Measurements from ENCODE around the gene KRT6A. TPM values are rescaled to one million over a fixed set of nuclear protein-coding genes. Genes with fewer than 3 reads are reported as not detected.
"Not testable (repeated sequence)": the region's sequence is repeated elsewhere in the genome, so short reads cannot be mapped to it uniquely, and the experiment has no call there.

Gene KRT6A
- total and polyA plus RNA-seq, 4 donors: 0.02 to 0.05 TPM; not detected in 2

DNA sequence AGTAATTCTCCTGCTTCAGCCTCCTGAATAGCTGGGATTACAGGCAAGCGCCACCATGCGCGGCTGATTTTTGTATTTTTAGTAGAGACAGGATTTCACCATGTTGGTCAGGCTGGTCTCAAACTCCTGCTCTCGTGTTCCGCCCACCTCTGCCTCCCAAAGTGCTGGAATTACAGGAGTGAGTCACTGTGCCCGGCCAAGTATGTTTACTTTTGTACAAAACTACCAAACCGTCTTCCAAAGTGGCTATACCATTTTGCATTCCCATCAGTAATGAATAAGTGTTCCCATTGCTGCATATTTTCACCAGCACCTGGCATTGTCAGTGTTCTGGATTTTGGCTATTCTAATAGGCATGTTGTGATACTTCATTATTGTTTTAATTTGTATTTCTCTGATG lies 8.4 kb upstream of the KRT6A start:
- Histone ChIP-seq H3K4me3 (ENCODE audit: low read depth in 1 of 3, low read length in 3 of 3) (no peak overlapping the region), H3K27ac (ENCODE audit: low read depth in 1 of 2, low read length in 2 of 2) (no peak overlapping the region), H3K36me3 (ENCODE audit: control insufficient read depth in 4 of 4, insufficient read depth in 3 of 4, low read depth in 1 of 4, low read length in 3 of 4) (no peaks in the 10 kb centered on the region), H3K9ac (ENCODE audit: low read depth in 1 of 2, low read length in 2 of 2) (no peak overlapping the region), H3K4me1 (ENCODE audit: control insufficient read depth in 4 of 4, insufficient read depth in 4 of 4, low read length in 3 of 4) (no peaks in the 10 kb centered on the region), H3K27me3 (ENCODE audit: control insufficient read depth in 4 of 4, insufficient read depth in 4 of 4, low read length in 3 of 4) (peaks cover 0 to 2% (median 0%) of the 10 kb centered on the region in 4 donors), H3K9me3 (ENCODE audit: control insufficient read depth in 4 of 4, low read length in 3 of 4) (peaks cover 0 to 7% (median 0%) of the 10 kb centered on the region in 4 donors)
- peak; percentile 4 for DNase-seq (ENCODE audit: low spot score)
- TF ChIP-seq GABPA (IDR thresholded peaks at IDR 0.05 in 1 of 2, conservative IDR thresholded peaks at IDR 0.05 in 1 of 2): no peak
- TF ChIP-seq YY1 (IDR thresholded peaks at IDR 0.05): no peak
- TF ChIP-seq, protein P1, sequence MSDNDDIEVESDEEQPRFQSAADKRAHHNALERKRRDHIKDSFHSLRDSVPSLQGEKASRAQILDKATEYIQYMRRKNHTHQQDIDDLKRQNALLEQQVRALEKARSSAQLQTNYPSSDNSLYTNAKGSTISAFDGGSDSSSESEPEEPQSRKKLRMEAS (IDR thresholded peaks at IDR 0.05): no peak
- TF ChIP-seq ATF3 (IDR thresholded peaks at IDR 0.05): no peak
- TF ChIP-seq RAD21 (IDR thresholded peaks at IDR 0.05): no peak
- 88% methylated on average over 7 of the region's 7 CpGs for WGBS

- H3K27me3 ChIP-seq (ENCODE audit: control insufficient read depth in 4 of 4, insufficient read depth in 4 of 4, low read length in 3 of 4); H3K9me3 ChIP-seq (ENCODE audit: control insufficient read depth in 4 of 4, low read length in 3 of 4); H3K27ac ChIP-seq (ENCODE audit: low read depth in 1 of 2, low read length in 2 of 2); H3K4me1 ChIP-seq (ENCODE audit: control insufficient read depth in 4 of 4, insufficient read depth in 4 of 4, low read length in 3 of 4); H3K36me3 ChIP-seq (ENCODE audit: control insufficient read depth in 4 of 4, insufficient read depth in 3 of 4, low read depth in 1 of 4, low read length in 3 of 4); H3K4me3 ChIP-seq (ENCODE audit: low read depth in 1 of 3, low read length in 3 of 3); H3K9ac ChIP-seq (ENCODE audit: low read depth in 1 of 2, low read length in 2 of 2): not testable (repeated sequence)
- WGBS: 83% methylated on average over 6 of the region's 6 CpGs
- DNase-seq (ENCODE audit: low spot score): peak; percentile 4
These were observed 7.5 kb upstream of the KRT6A start for GRCh38 chr12:52500574-52500973.

DNA sequence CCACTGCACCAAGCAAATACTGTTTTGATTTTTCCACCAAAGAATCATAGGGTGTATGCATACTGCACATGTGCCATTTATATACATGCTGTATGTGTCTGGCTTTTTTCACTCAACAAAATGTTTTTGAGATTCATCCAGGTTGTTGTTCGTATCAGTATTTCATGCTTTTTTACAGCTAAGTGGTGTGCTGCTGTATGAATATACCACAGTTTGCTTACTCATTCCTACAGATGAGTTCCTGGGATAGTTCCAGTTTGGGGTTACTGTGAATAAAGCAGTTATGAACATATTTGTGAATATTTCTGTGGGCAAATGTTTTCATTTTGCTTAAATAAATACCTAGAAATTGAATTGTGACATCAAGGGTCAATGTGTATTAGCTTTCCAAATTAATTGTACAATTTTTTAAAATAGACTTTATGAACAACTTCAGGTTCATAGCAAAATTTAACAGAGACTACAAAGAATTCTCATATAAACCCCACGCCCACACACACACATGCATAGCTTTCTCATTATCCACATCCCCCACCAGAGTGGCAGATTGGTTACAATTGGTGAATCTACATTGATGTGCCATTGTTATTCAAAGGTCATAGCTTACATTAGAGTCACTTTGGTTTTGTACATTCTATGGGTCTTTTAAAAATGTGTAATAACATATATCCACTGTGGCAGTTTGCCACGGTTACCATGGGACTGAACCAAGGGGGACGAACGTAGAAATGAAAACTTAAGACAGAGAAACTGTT lies 6.9 kb upstream of the KRT6A start:
- Histone ChIP-seq H3K9me3 (ENCODE audit: control insufficient read depth in 4 of 4, low read length in 3 of 4) (peaks cover 0 to 7% (median 0%) of the 10 kb centered on the region in 4 donors), H3K27ac (ENCODE audit: low read depth in 1 of 2, low read length in 2 of 2) (no peak overlapping the region), H3K36me3 (ENCODE audit: control insufficient read depth in 4 of 4, insufficient read depth in 3 of 4, low read depth in 1 of 4, low read length in 3 of 4) (no peaks in the 10 kb centered on the region), H3K4me1 (ENCODE audit: control insufficient read depth in 4 of 4, insufficient read depth in 4 of 4, low read length in 3 of 4) (no peaks in the 10 kb centered on the region), H3K4me3 (ENCODE audit: low read depth in 1 of 3, low read length in 3 of 3) (no peak overlapping the region), H3K27me3 (ENCODE audit: control insufficient read depth in 4 of 4, insufficient read depth in 4 of 4, low read length in 3 of 4) (peaks cover 0 to 2% (median 0%) of the 10 kb centered on the region in 4 donors), H3K9ac (ENCODE audit: low read depth in 1 of 2, low read length in 2 of 2) (no peak overlapping the region)
- no peak for TF ChIP-seq SP1 (IDR thresholded peaks at IDR 0.05)
- no peak for TF ChIP-seq ATF3 (IDR thresholded peaks at IDR 0.05)
- TF ChIP-seq RAD21 (IDR thresholded peaks at IDR 0.05): no peak
- TF ChIP-seq GABPA (IDR thresholded peaks at IDR 0.05 in 1 of 2, conservative IDR thresholded peaks at IDR 0.05 in 1 of 2): no peak
- no peak for TF ChIP-seq EGR1 (IDR thresholded peaks at IDR 0.05; ENCODE audit: low read depth in 2 of 2)
- TF ChIP-seq, protein P1 (IDR thresholded peaks at IDR 0.05): no peak
- no peak for TF ChIP-seq ZBTB33 (IDR thresholded peaks at IDR 0.05)
- no peak for TF ChIP-seq YY1 (IDR thresholded peaks at IDR 0.05)
- no peak for TF ChIP-seq REST (IDR thresholded peaks at IDR 0.05)
- no peak for TF ChIP-seq HNF4G (IDR thresholded peaks at IDR 0.05)
- TF ChIP-seq HNF4A (conservative IDR thresholded peaks at IDR 0.05): no peak
- no peak for TF ChIP-seq TAF1 (conservative IDR thresholded peaks at IDR 0.05)
- no peak for TF ChIP-seq RXRA (IDR thresholded peaks at IDR 0.05)
- TF ChIP-seq FOXA2 (IDR thresholded peaks at IDR 0.05): no peak
- no peak for TF ChIP-seq FOXA1 (IDR thresholded peaks at IDR 0.05)
- 88% methylated on average over 5 of the region's 5 CpGs for WGBS
- DNase-seq (ENCODE audit: low spot score): no peak
